Keratinocyte (primary cell): Measurements from ENCODE around the gene CSRP1. TPM values are rescaled to one million over a fixed set of nuclear protein-coding genes. Genes with fewer than 3 reads are reported as not detected.

Experiments
- DNase-seq: peaks from one replicate; pipeline ENCODE4 v3.0.0-alpha.2; 2011; ENCODE audit warnings: low read depth, missing footprints, low spot score
- FAIRE-seq: peaks from 2 replicates; lab custom pipeline; 2011; peaks lifted over from hg19 to GRCh38; lab: Jason Lieb, UNC
- H2AFZ ChIP-seq: 2 replicates; pipeline ENCODE4 v1.6.0; 2012; ENCODE audit warnings: low read length, control low read depth, inconsistent platforms; ENCODE audit not compliant: control insufficient read depth
- H3K27ac ChIP-seq: 2 replicates; pipeline ENCODE4 v1.5.1; 2011; ENCODE audit warnings: low read length; ENCODE audit not compliant: control insufficient read depth, insufficient read depth
- H3K27me3 ChIP-seq: 3 replicates; pipeline ENCODE4 v1.6.0; 2011; ENCODE audit warnings: low read length; ENCODE audit not compliant: control insufficient read depth, insufficient read depth; ENCODE audit errors: extremely low read depth
- H3K36me3 ChIP-seq, 2 experiments: 2 replicates in 1 of 2; 3 replicates in 1 of 2; pipeline ENCODE4 v1.5.1; 2011; ENCODE audit warnings: low read length in 2 of 2, mild to moderate bottlenecking in 1 of 2; ENCODE audit not compliant: control insufficient read depth in 2 of 2, insufficient read depth in 2 of 2; ENCODE audit errors: extremely low read depth in 1 of 2
- H3K4me1 ChIP-seq: 3 replicates; pipeline ENCODE4 v1.5.1; 2011; ENCODE audit warnings: low read length; ENCODE audit not compliant: control insufficient read depth, insufficient read depth; ENCODE audit errors: extremely low read depth
- H3K4me2 ChIP-seq: 3 replicates; pipeline ENCODE4 v1.6.0; 2011; ENCODE audit warnings: low read depth, low read length; ENCODE audit not compliant: control insufficient read depth, insufficient read depth; ENCODE audit errors: extremely low read depth
- H3K4me3 ChIP-seq, 3 experiments: fragments of 200-600 bp in 1 of 3; sonication (generic) in 1 of 3; 2 replicates in 2 of 3; 3 replicates in 1 of 3; pipeline ENCODE4 v1.5.1; 2011 to 2016; ENCODE audit warnings: low read length in 3 of 3, mild to moderate bottlenecking in 3 of 3, control low read depth in 2 of 3, inconsistent platforms in 1 of 3, low read depth in 1 of 3, mixed read lengths in 1 of 3, mixed run types in 1 of 3, moderate library complexity in 1 of 3; ENCODE audit not compliant: control insufficient read depth in 2 of 3, insufficient read depth in 2 of 3; ENCODE audit errors: extremely low read depth in 1 of 3
- H3K79me2 ChIP-seq: 2 replicates; pipeline ENCODE4 v1.6.0; 2012; ENCODE audit warnings: low read length; ENCODE audit not compliant: control insufficient read depth, insufficient read depth
- H3K9ac ChIP-seq: 3 replicates; pipeline ENCODE4 v1.6.0; 2011; ENCODE audit warnings: low read length; ENCODE audit not compliant: control insufficient read depth, insufficient read depth; ENCODE audit errors: extremely low read depth
- H3K9me1 ChIP-seq: 3 replicates; pipeline ENCODE4 v1.6.0; 2011; ENCODE audit warnings: low read length; ENCODE audit not compliant: control insufficient read depth, insufficient read depth; ENCODE audit errors: extremely low read depth
- H3K9me3 ChIP-seq: 2 replicates; pipeline ENCODE4 v1.5.1; 2012; ENCODE audit warnings: low read depth, low read length; ENCODE audit not compliant: control insufficient read depth
- H4K20me1 ChIP-seq: 3 replicates; pipeline ENCODE4 v1.6.0; 2011; ENCODE audit warnings: low read length; ENCODE audit not compliant: control insufficient read depth, insufficient read depth; ENCODE audit errors: extremely low read depth
- EZH2 ChIP-seq: IDR thresholded peaks from one replicate; pipeline ENCODE4 v1.6.1; 2012; ENCODE audit warnings: inconsistent platforms, mild to moderate bottlenecking, low read length, moderate library complexity
- dilution Hi-C: fragments of 300-500 bp; cut with MboI; formaldehyde crosslinking; loops from one replicate; pipeline ENCODE4 v1.7.0; 2020; ENCODE audit warnings: low sequenced_read_pairs; ENCODE audit not compliant: extremely low pct_ligation_motif_present
- polyA plus RNA-seq, 5 experiments: library from polyadenylated mRNA; depleted of rRNA in 3 of 5; stranded (reverse) in 3 of 5; stranded (forward) in 1 of 5; unstranded in 1 of 5; fragments of >200 nt; gene quantifications; 1 replicate in 1 of 5; 2 replicates in 3 of 5; 3 replicates in 1 of 5; pipeline versions ENCODE4 v1.2.1 to v1.2.3, GENCODE V29; 2011 to 2012; ENCODE audit warnings: missing spikeins in 2 of 5, low read depth in 1 of 5, low replicate concordance in 1 of 5
- TF ChIP-seq, protein P1 (sequence below), 3 experiments: IDR thresholded peaks in 1 of 3; conservative IDR thresholded peaks in 1 of 3; optimal IDR thresholded peaks in 1 of 3; 2 replicates in 2 of 3; 3 replicates in 1 of 3; pipeline versions ENCODE3 to v1.5.1; 2011; ENCODE audit warnings: low read length in 3 of 3, mild to moderate bottlenecking in 3 of 3, moderate library complexity in 2 of 3, control low read depth in 1 of 3, inconsistent platforms in 1 of 3; ENCODE audit not compliant: insufficient read depth in 2 of 3; ENCODE audit errors: extremely low read depth in 1 of 3

CSRP1 gene
- polyA plus RNA-seq, 1 donor (not counting 4 experiments of a cell fraction or from before 2014, with no cell fraction given) = 168 TPM

DNA sequence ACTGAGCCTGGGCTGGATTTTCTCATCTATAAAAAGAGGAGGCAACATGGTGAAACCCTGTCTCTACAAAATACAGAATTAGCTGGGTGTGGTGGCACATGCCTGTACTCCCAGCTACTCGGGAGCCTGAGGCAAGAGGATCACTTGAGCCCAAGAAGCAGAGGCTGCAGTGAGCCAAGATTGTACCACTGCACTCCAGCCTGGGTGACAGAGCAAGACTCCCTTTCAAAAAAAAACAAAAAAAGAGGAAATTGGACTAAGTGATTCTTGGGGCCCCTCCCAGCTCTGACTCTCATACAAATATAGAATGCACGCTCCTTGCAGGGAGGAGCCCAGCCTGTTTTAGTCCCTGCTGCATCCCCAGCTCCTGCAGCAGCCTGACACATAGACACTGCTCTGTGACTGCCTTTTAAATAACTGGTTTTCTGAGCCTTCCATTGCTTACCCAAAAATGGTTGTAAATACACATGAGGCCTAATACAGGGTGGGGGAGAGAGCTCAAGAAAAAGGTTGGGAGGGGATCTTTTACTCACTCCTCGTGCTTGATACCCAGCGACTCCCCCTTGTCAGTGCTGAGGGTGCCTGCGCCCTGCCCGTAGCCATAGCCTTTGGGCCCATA, 17.2 kb downstream of the CSRP1 start:
- Histone ChIP-seq H3K36me3 (peaks cover 34 to 49% of the 10 kb centered on the region in 2 experiments), H3K4me3 (no peak overlapping the region), H3K27ac (peak overlapping the region; percentile 32), H3K27me3 (no peaks in the 10 kb centered on the region), H3K79me2 (peaks cover 6% of the 10 kb centered on the region), H3K4me2 (peak overlapping the region; percentile 30), H2AFZ (no peak overlapping the region), H3K9ac (no peak overlapping the region), H3K9me3 (no peaks in the 10 kb centered on the region), H4K20me1 (peaks cover 2% of the 10 kb centered on the region), H3K4me1 (peaks cover 26% of the 10 kb centered on the region), H3K9me1 (no peaks in the 10 kb centered on the region)
- TF ChIP-seq EZH2 = no peak
- FAIRE-seq (no peak), DNase-seq (no peak)
- dilution Hi-C loops = no loop called here

DNA sequence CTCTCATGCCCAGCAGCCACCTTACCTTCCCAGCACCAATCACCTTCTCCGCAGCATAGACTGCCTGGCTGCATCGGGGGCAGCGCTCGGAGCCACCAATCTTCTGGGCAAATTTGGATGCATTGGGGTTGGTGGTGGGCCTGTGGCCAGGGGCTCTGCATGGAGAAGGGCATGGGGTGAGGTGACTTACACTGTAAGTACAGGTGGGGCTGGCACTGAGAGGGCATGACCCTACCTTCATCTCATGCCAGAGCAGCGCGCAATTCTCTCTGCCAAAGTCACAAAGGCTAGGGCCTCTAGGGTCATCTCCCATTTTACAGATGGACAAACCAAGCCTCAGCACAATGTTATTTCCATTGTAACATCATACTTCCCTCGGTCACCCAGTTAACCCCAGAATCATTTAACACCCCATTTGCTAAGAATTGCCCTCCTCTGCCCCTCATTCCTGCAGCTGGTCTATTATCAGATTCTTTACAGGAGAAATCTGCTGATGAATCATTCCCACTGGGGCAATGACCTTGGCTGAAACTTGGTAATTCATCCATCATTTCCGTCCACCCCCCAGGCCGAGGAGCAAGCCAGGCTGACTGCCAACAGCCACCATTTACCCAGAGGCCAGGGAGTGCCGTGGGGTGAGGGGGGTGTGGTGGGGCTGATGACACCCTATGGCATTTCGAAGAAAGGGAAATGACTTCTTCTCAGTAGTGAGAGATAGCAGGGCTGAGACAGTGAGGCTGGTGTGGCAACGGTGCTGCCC, 17.9 kb downstream of the CSRP1 start:
- H3K4me1 ChIP-seq = peaks cover 23% of the 10 kb centered on the region
- FAIRE-seq (peak; percentile 29), DNase-seq (no peak)
- H2AFZ ChIP-seq = no peak overlapping the region
- dilution Hi-C loops = no loop called here
- H4K20me1 ChIP-seq = peaks cover 2% of the 10 kb centered on the region
- peak overlapping the region in 1 of 3 experiments; percentile 17 for H3K4me3 ChIP-seq
- H3K79me2 ChIP-seq = peaks cover 4% of the 10 kb centered on the region
- H3K27ac ChIP-seq = peak overlapping the region; percentile 32
- H3K9ac ChIP-seq = no peak overlapping the region
- peak overlapping the region; percentile 30 for H3K4me2 ChIP-seq
- peaks cover 31 to 44% of the 10 kb centered on the region in 2 experiments for H3K36me3 ChIP-seq
- no peak for TF ChIP-seq EZH2
- TF ChIP-seq, protein P1, sequence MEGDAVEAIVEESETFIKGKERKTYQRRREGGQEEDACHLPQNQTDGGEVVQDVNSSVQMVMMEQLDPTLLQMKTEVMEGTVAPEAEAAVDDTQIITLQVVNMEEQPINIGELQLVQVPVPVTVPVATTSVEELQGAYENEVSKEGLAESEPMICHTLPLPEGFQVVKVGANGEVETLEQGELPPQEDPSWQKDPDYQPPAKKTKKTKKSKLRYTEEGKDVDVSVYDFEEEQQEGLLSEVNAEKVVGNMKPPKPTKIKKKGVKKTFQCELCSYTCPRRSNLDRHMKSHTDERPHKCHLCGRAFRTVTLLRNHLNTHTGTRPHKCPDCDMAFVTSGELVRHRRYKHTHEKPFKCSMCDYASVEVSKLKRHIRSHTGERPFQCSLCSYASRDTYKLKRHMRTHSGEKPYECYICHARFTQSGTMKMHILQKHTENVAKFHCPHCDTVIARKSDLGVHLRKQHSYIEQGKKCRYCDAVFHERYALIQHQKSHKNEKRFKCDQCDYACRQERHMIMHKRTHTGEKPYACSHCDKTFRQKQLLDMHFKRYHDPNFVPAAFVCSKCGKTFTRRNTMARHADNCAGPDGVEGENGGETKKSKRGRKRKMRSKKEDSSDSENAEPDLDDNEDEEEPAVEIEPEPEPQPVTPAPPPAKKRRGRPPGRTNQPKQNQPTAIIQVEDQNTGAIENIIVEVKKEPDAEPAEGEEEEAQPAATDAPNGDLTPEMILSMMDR (optimal IDR thresholded peaks at IDR 0.05 in 1 of 3, IDR thresholded peaks at IDR 0.05 in 1 of 3, conservative IDR thresholded peaks at IDR 0.05 in 1 of 3; ENCODE audit: extremely low read depth in 1 of 3, insufficient read depth in 2 of 3, low read length in 3 of 3) = no peak
- H3K9me1 ChIP-seq = no peaks in the 10 kb centered on the region
- no peaks in the 10 kb centered on the region for H3K9me3 ChIP-seq
- no peaks in the 10 kb centered on the region for H3K27me3 ChIP-seq
